HT1080 (cell line): ENCODE data around the gene STEAP3. TPM values are rescaled to one million over a fixed set of nuclear protein-coding genes. Genes with fewer than 3 reads are reported as not detected.
A peak's percentile ranks its signal among the peaks of the same experiment; 100 is the strongest.

Source experiments
- DNase-seq: peaks from one replicate; pipeline ENCODE4 v3.0.0-alpha.2; 2015; ENCODE audit warnings: low read depth
- total RNA-seq: library from RNA; depleted of rRNA; stranded (reverse); fragments of >200 nt; shearing (Covaris generic); gene quantifications from 2 replicates; pipeline ENCODE4 v1.2.3, GENCODE V29; 2014

Gene STEAP3
- total RNA-seq, 1 experiment from 2014 or later: 87.6 TPM

DNA sequence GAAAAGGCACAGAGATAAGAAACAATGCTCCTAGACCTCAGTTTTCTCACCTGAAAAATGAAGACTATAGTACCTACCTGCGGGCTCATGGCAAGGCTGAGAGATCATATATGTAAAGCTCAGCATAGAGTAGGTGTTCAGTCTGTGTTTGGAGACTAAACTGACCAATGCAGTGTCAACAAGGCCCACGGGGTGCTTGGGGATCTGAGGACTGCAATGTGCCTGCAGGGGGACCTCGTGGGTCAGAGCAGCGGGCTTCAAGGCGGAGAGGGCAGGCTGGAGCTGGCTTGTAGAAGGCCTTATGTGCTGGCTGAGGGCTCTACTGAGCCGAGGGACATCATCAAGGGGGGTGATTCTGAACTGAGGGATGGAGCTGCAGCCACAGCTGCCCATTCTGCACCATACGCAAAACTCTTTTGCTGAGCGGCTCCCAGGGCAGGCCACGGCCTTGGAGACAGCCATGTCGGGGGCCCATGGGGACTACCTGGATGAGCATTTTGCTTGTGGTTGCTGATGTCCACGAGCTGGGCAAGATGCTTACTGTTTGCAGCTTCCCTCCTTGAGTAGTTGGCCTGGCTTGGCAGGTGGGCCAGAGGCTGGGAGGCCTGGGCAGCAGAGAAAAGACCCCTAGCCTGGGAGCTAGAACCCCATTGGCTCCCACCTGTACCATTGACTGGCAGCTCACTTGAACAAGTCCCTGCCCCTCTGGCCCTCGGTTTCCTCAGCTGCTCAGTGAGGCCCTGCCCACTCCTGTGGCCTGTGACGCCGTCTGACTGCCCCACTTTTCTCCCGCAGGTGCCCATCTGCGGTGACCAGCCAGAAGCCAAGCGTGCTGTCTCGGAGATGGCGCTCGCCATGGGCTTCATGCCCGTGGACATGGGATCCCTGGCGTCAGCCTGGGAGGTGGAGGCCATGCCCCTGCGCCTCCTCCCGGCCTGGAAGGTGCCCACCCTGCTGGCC is 23.5 kb downstream of the STEAP3 start:
- DNase-seq: no peak

- DNase-seq: no peak
These were observed 24.2 kb downstream of the STEAP3 start for GRCh38 chr2:119247844-119248271.

GRCh38 chr2:119248311-119248710 is 24.7 kb downstream of the STEAP3 start:
- DNase-seq: peak; percentile 29

- DNase-seq: no peak
These were observed 25.1 kb downstream of the STEAP3 start for GRCh38 chr2:119248751-119249150.

- DNase-seq: no peak
These were observed 25.7 kb downstream of the STEAP3 start for GRCh38 chr2:119249311-119249710.

- no peak for DNase-seq
These were observed 26.5 kb downstream of the STEAP3 start for GRCh38 chr2:119249855-119250717.

- DNase-seq: no peak
These were observed 27.2 kb downstream of the STEAP3 start for GRCh38 chr2:119250718-119251290.

DNA sequence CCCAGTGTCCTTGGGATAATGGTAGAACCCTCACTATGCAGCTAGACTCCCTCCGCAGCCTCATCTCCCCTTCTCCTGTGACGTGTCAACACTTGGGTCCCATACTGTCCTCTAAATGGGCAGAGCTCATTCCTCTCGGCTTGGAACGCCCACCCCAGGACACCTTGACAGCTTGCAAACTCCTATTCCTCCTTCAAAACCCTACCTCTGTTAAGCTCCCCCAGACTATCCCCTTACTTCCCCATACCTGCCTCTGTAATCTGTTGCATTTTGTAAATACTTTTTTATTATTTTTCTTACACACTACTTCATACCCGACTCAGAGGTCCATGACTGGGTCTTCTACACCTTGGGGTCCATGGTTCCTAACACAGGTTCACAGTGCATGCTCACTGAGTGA is 28.0 kb downstream of the STEAP3 start:
- DNase-seq: no peak

GRCh38 chr2:119252186-119253113 is 28.8 kb downstream of the STEAP3 start:
- peak; percentile 98 for DNase-seq

DNA sequence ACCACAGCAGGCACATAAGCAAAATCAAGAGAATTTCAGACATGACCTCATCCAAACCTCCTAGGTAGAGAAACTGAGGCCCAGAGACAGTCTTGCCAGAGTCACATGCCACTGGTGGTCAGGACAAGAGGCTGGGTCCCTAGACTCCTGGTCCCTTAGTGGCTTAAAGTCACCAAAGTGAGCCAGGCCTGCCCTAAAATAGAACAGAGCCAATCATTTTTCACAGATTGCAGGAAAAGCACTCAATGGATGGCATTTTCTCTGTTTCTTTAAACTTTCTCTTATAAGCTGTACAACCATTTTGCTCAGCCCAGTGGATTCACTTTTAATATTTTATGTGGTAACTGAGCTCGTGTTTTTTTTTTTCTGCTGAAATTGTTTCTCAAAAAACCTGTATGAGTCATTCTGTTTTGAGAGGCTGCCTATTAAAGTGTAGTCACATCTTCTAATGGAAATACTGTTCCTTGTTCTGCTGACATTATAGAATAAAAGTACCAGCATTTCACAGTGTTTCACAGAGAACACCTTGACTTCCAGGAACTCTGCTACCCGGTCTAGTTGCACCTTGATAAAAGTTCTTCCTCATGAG is 29.6 kb downstream of the STEAP3 start:
- DNase-seq: peak; percentile 67

DNA sequence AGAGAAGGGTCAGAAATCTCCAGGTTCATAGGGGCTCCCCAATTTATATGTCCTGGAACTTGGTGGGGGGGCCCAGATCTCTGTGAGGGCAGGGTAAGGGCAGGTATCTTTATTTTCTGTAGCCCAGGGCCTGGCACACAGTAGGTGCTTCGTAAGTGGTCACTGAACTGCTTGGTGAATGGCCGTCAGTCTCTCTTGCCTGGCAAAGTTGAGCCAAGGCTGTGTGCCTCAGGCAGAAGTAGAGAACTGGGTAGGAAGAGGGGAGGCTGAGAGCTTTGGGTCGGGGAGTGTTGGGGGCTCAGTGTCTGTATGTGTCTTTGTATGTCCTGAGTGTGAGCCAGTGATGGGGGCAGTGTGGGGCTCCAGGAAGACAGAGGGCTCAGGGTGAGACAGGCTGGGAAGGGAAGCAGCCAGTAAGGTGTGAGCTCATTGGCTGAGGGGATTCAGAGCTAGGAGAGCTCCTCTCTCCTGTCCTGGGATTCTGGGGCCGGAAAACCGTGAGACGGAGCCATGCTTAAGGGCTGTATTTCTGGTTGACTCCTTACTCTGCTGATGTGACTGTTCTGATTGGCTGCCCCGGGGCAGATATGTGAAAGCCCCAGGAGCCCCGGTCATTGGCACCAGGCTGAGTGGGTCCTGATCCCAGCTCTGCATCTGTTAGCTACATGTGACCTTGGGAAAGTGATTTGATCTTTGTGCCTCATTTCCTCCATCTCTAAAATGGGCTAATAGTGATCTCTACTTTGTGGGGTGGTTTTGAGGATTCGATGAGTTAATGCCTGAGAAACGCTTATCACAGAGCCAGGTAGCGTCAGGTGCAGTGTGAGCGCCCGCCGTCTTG is 30.3 kb downstream of the STEAP3 start:
- DNase-seq: no peak

DNA sequence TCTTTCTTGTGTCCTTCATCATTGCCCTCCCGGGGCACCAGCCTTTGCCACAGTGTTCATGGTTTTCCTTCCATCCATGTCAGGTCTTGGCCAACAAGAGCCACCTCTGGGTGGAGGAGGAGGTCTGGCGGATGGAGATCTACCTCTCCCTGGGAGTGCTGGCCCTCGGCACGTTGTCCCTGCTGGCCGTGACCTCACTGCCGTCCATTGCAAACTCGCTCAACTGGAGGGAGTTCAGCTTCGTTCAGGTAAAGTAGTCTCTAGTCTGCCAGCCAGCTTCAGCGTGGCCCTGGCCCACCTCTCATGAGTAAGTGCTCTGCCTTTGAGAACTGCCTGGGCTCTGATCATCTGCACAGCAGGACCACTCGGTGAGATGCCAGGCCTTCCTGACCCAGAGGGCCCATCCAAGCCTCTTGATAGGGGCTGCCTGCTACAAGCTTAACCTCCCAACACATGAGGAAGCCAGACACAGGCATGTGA is 31.0 kb downstream of the STEAP3 start:
- no peak for DNase-seq

DNA sequence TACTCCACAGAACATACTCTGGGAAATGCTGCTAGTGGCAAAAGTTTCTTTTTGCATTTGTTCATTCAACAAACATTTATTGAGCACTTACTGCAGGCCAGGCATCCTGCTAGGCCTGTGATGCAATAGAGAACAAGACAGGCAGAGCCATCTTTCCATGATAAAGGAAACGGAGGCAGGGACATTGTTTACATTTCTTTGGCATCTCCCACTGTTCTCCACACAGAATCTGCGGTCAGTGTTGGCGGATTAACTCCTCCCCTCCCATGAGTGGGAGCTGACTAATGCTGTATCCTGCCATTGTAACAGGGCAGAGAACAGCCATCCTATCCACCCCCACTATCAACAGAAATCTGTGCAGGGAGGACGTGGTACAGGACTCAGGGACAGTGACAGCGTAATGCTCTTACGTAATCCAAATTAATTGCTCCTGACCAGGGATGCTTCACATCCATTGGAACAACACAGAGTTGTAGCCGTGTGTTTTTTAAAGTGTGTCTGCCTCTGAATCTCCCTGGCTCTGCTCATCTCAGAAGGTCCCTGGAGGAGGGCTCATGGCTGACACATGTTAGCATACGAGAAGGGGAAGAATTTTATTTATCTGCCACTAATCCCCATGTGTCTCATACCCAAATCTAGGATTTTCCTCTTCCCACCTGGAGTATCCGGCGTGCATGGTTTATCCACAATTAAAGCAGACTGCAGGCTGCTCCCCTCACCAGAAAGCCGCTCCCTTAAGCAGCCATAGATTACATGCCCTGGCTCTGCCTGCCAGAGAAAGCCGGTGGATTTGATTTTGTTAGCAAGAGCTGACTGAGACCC is 32.3 kb downstream of the STEAP3 start:
- DNase-seq: peak; percentile 97

DNA sequence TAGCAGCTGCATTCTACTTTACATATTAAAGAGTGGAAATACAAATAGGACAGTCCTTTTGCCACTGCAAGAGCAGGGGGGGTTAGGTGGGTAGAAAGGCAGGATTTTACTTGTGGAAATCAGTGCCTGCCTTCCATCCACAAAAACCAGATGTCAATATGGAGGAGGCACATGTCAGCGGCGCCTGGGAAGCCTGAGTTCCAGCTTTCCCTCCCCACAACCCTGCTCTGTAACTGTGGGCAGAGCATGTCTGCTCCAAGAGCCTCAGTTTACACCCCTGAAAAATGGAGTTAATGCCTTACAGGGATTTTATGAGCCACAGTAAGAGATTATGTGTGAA is 32.9 kb downstream of the STEAP3 start:
- DNase-seq: no peak

- DNase-seq: no peak
These were observed 33.6 kb downstream of the STEAP3 start for GRCh38 chr2:119257198-119257597.

- DNase-seq: no peak
These were observed 35.7 kb downstream of the STEAP3 start for GRCh38 chr2:119259296-119259860.

GRCh38 chr2:119260646-119261492 is 37.2 kb downstream of the STEAP3 start:
- no peak for DNase-seq
